Gastroesophageal sphincter (tissue), 3 donors: ENCODE results near the gene SNED1.

Experiments used
- CTCF ChIP-seq, 4 experiments: fragments of 200-600 bp in 2 of 4; fragments of 450-650 bp in 2 of 4; sonication (generic) in 1 of 4; IDR thresholded peaks; one replicate each; pipeline ENCODE4 v1.5.1; 2017 to 2019; ENCODE audit warnings: antibody characterized with exemption in 4 of 4, mild to moderate bottlenecking in 2 of 4, moderate library complexity in 2 of 4
- POLR2A ChIP-seq, 2 donors: fragments of 450-650 bp; IDR thresholded peaks; one replicate each; pipeline ENCODE4 v1.6.1; 2017; ENCODE audit warnings: antibody characterized with exemption in 2 of 2, mild to moderate bottlenecking in 2 of 2, moderate library complexity in 1 of 2

DNA sequence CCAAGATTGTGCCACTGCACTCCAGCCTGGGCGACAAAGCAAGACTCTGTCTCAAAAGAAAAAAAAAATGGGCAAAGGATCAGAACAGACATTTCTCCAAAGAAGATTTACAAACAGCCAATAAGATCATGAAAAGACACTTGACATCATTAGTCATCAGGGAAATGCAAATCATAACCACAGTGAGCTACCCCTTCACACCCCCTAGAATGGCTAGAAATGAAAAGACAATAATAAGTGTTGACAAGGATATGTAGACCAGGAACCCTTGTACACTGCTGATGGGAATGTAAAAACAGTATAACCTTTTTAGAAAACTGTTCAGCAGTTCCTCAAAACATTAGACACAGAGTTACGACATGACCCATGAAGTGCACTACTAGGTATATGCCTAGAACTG is 122.0 kb downstream of the SNED1 start:
- TF ChIP-seq POLR2A (IDR thresholded peaks at IDR 0.05): no peak
- TF ChIP-seq CTCF (IDR thresholded peaks at IDR 0.05): no peak
